Measurements from ENCODE around the gene WBP2. TPM values are rescaled to one million over a fixed set of nuclear protein-coding genes. Genes with fewer than 3 reads are reported as not detected.

The WBP2 gene
- total and polyA plus RNA-seq, 8 donors = 56.0 to 106 (median 67.9) TPM

DNA sequence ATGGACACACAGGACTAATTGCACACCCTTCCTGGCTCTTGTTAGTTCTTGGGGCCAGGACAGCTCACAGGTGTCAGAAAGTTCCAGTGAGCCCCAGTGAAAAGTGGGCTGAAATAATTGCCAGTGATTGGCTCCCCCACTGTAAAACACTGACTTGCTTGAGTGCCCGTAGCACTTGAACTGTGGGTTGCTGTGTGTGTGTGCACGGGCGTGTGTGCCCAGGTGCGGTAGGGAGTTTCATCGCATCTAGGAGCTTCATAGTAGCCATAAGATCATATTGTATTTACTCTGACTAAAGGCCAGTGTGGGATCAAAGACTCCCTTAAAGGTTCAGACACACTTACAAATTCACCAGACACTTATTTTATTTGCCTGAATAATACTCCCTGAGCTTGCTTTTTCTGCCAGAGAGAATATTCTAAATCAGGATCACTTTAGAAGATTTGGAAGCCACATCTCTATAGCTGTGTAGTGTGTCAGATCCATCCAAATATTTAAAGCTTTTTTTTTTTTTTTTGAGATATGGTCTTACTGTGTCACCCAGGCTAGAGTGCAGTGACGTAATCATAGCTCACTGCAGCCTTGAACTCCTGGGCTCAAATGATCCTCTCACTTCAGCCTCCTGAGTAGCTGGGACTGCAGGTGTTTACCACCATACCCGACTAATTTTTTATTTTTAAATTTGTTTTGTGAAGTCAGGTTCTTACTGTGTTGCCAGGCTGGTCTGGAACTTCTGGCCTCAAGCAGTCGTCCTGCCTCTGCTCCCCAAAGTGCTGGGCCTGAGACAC is 59.1 kb downstream of the WBP2 start:
- no peaks in the 10 kb centered on the region for H3K9me3 ChIP-seq
- WGBS, 2 donors = 85 to 93% methylated on average over 8 of the region's 8 CpGs
- no peak overlapping the region for H3K4me3 ChIP-seq
- no peaks in the 10 kb centered on the region for H3K4me1 ChIP-seq
- ATAC-seq (no peak), DNase-seq (peak in 1 of 6 donors; percentile 17), FAIRE-seq (no peak)
- intact Hi-C loops (cut with DNase I) = no loop called here
- H3K27me3 ChIP-seq = no peaks in the 10 kb centered on the region
- H3K36me3 ChIP-seq = peaks cover 0 to 6% (median 3%) of the 10 kb centered on the region in 3 donors
- no peak overlapping the region for H3K27ac ChIP-seq
- TF ChIP-seq, protein P1, sequence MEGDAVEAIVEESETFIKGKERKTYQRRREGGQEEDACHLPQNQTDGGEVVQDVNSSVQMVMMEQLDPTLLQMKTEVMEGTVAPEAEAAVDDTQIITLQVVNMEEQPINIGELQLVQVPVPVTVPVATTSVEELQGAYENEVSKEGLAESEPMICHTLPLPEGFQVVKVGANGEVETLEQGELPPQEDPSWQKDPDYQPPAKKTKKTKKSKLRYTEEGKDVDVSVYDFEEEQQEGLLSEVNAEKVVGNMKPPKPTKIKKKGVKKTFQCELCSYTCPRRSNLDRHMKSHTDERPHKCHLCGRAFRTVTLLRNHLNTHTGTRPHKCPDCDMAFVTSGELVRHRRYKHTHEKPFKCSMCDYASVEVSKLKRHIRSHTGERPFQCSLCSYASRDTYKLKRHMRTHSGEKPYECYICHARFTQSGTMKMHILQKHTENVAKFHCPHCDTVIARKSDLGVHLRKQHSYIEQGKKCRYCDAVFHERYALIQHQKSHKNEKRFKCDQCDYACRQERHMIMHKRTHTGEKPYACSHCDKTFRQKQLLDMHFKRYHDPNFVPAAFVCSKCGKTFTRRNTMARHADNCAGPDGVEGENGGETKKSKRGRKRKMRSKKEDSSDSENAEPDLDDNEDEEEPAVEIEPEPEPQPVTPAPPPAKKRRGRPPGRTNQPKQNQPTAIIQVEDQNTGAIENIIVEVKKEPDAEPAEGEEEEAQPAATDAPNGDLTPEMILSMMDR (IDR thresholded peaks at IDR 0.05) = no peak

Other genes starting within 250 kb of the WBP2 start
- gene SMIM5, start 221.9 kb downstream of the WBP2 start, total RNA-seq = 1 to 10 TPM in 1 of 6 donors, under 1 TPM in 5; 0.55 to 1.2 (median 0.82) TPM
- gene SMIM5, start 221.9 kb downstream of the WBP2 start, polyA plus RNA-seq = 10 to 100 TPM in 1 of 2 donors, 1 to 10 TPM in 1; 6.3 to 15.3 TPM
- gene RECQL5, start 188.2 kb downstream of the WBP2 start, total RNA-seq = 10 to 100 TPM in 4 of 6 donors, 1 to 10 TPM in 2; 8.7 to 29.4 (median 12.8) TPM
- 10 to 100 TPM; 54.3 to 65.2 TPM for gene RECQL5, start 188.2 kb downstream of the WBP2 start, polyA plus RNA-seq
- gene SAP30BP, start 188.0 kb downstream of the WBP2 start, total RNA-seq = 10 to 100 TPM; 22.4 to 45.3 (median 37.0) TPM
- gene SAP30BP, start 188.0 kb downstream of the WBP2 start, polyA plus RNA-seq = 100 to 1,000 TPM in 1 of 2 donors, 10 to 100 TPM in 1; 81.8 to 106 TPM
- 10 to 100 TPM; 16.4 to 50.5 (median 20.3) TPM for gene ITGB4, start 133.9 kb downstream of the WBP2 start, total RNA-seq
- gene ITGB4, start 133.9 kb downstream of the WBP2 start, polyA plus RNA-seq = 10 to 100 TPM; 23.0 to 25.2 TPM
- gene GALK1, start 90.1 kb downstream of the WBP2 start, total RNA-seq = 10 to 100 TPM; 18.0 to 23.2 (median 19.6) TPM
- 10 to 100 TPM; 25.5 to 29.8 TPM for gene GALK1, start 90.1 kb downstream of the WBP2 start, polyA plus RNA-seq
- 10 to 100 TPM; 12.8 to 18.0 (median 14.0) TPM for gene UNK, start 70.5 kb downstream of the WBP2 start, total RNA-seq
- gene UNK, start 70.5 kb downstream of the WBP2 start, polyA plus RNA-seq = 10 to 100 TPM; 28.7 to 28.9 TPM
- gene UNC13D, start 10.9 kb downstream of the WBP2 start, total RNA-seq = 10 to 100 TPM in 3 of 6 donors, 1 to 10 TPM in 3; 4.7 to 23.6 (median 10.0) TPM
- gene UNC13D, start 10.9 kb downstream of the WBP2 start, polyA plus RNA-seq = 10 to 100 TPM; 17.9 to 29.0 TPM
- 10 to 100 TPM in 4 of 6 donors, 1 to 10 TPM in 2; 4.2 to 58.2 (median 17.6) TPM for gene TRIM47, start 23.2 kb upstream of the WBP2 start, total RNA-seq
- gene TRIM47, start 23.2 kb upstream of the WBP2 start, polyA plus RNA-seq = 10 to 100 TPM; 34.1 to 35.9 TPM
- 10 to 100 TPM in 3 of 6 donors, 1 to 10 TPM in 3; 8.2 to 13.1 (median 10.3) TPM for gene TRIM65, start 41.6 kb upstream of the WBP2 start, total RNA-seq
- gene TRIM65, start 41.6 kb upstream of the WBP2 start, polyA plus RNA-seq = 10 to 100 TPM in 1 of 2 donors, 1 to 10 TPM in 1; 9.8 to 12.5 TPM
- gene MRPL38, start 49.5 kb upstream of the WBP2 start, total RNA-seq = 10 to 100 TPM; 40.6 to 59.9 (median 45.9) TPM
- gene MRPL38, start 49.5 kb upstream of the WBP2 start, polyA plus RNA-seq = 10 to 100 TPM; 95.3 to 95.8 TPM
- 10 to 100 TPM in 1 of 6 donors, 1 to 10 TPM in 5; 2.4 to 10.1 (median 3.9) TPM for gene FBF1, start 85.7 kb upstream of the WBP2 start, total RNA-seq
- gene FBF1, start 85.7 kb upstream of the WBP2 start, polyA plus RNA-seq = 10 to 100 TPM in 1 of 2 donors, 1 to 10 TPM in 1; 7.7 to 24.8 TPM
- gene ACOX1, start 123.8 kb upstream of the WBP2 start, total RNA-seq = 10 to 100 TPM; 50.4 to 74.2 (median 59.4) TPM
- 10 to 100 TPM; 16.3 to 25.4 TPM for gene ACOX1, start 123.8 kb upstream of the WBP2 start, polyA plus RNA-seq
- gene TEN1, start 123.9 kb upstream of the WBP2 start, total RNA-seq = 10 to 100 TPM in 5 of 6 donors, 1 to 10 TPM in 1; 6.9 to 12.9 (median 12.3) TPM
- gene TEN1, start 123.9 kb upstream of the WBP2 start, polyA plus RNA-seq = 10 to 100 TPM; 19.7 to 35.0 TPM
- gene CDK3, start 145.5 kb upstream of the WBP2 start, total RNA-seq = 1 to 10 TPM; 1.9 to 6.3 (median 3.0) TPM
- 10 to 100 TPM; 32.2 to 34.7 TPM for gene CDK3, start 145.5 kb upstream of the WBP2 start, polyA plus RNA-seq
- gene EVPL, start 172.0 kb upstream of the WBP2 start, total RNA-seq = 1 to 10 TPM; 1.3 to 3.5 (median 2.9) TPM
- gene EVPL, start 172.0 kb upstream of the WBP2 start, polyA plus RNA-seq = 10 to 100 TPM in 1 of 2 donors, 1 to 10 TPM in 1; 6.5 to 14.6 TPM
- 10 to 100 TPM; 42.4 to 74.6 (median 55.3) TPM for gene SRP68, start 217.2 kb upstream of the WBP2 start, total RNA-seq
- gene SRP68, start 217.2 kb upstream of the WBP2 start, polyA plus RNA-seq = 10 to 100 TPM; 32.2 to 45.9 TPM
- under 1 TPM in 2 of 6 donors, not detected in 4; 0.12 to 0.19 TPM for gene GALR2, start 219.4 kb upstream of the WBP2 start, total RNA-seq
- gene GALR2, start 219.4 kb upstream of the WBP2 start, polyA plus RNA-seq = under 1 TPM in 1 of 2 donors, not detected in 1; 0.11 TPM
- under 1 TPM in 1 of 6 donors, not detected in 5; 0.06 TPM for gene ZACN, start 223.8 kb upstream of the WBP2 start, total RNA-seq
- 1 to 10 TPM; 3.4 to 4.2 TPM for gene ZACN, start 223.8 kb upstream of the WBP2 start, polyA plus RNA-seq
- 10 to 100 TPM; 38.4 to 81.3 (median 49.8) TPM for gene EXOC7, start 248.5 kb upstream of the WBP2 start, total RNA-seq
- gene EXOC7, start 248.5 kb upstream of the WBP2 start, polyA plus RNA-seq = 100 to 1,000 TPM in 1 of 2 donors, 10 to 100 TPM in 1; 97.1 to 103 TPM

Data from pancreas (tissue), 10 donors.